Right lung (tissue), 5 donors: ENCODE measurements around the gene ATP8B1. TPM values are rescaled to one million over a fixed set of nuclear protein-coding genes. Genes with fewer than 3 reads are reported as not detected.

Source experiments
- DNase-seq, 2 donors: peaks; one replicate each; pipeline ENCODE4 v3.0.0-alpha.2; 2013
- polyA plus RNA-seq, 5 donors: library from polyadenylated mRNA; unstranded; fragments of 120-200 nt; gene quantifications; one replicate each; pipeline versions ENCODE4 v1.2.1 to v1.2.3, GENCODE V29; 2013; ENCODE audit warnings: inconsistent platforms in 1 of 5, low replicate concordance in 1 of 5; ENCODE audit not compliant: insufficient read length in 5 of 5, insufficient read depth in 1 of 5

Gene ATP8B1
- polyA plus RNA-seq, 5 donors, result 12.1 to 20.5 (median 18.3) TPM

- DNase-seq, result no peak
These were observed 173.7 kb downstream of the ATP8B1 start for GRCh38 chr18:57629422-57629821.

GRCh38 chr18:57627488-57627887 is 175.6 kb downstream of the ATP8B1 start:
- DNase-seq, result no peak

GRCh38 chr18:57624988-57625387 is 178.1 kb downstream of the ATP8B1 start:
- no peak for DNase-seq

GRCh38 chr18:57621246-57621604 is 181.9 kb downstream of the ATP8B1 start:
- no peak for DNase-seq

- no peak for DNase-seq
These were observed 183.2 kb downstream of the ATP8B1 start for GRCh38 chr18:57619876-57620275.

- no peak for DNase-seq
These were observed 184.2 kb downstream of the ATP8B1 start for GRCh38 chr18:57618910-57619309.

GRCh38 chr18:57603871-57604270 is 199.2 kb downstream of the ATP8B1 start:
- no peak for DNase-seq

Other genes with a start within 250 kb of the ATP8B1 start
- gene FECH, start 216.6 kb downstream of the ATP8B1 start, polyA plus RNA-seq, result 10 to 100 TPM; 21.9 to 42.3 (median 30.8) TPM
- 100 to 1,000 TPM; 106 to 137 (median 131) TPM for gene NARS1, start 181.5 kb downstream of the ATP8B1 start, polyA plus RNA-seq
- gene NEDD4L, start 240.9 kb upstream of the ATP8B1 start, polyA plus RNA-seq, result 100 to 1,000 TPM in 2 of 5 donors, 10 to 100 TPM in 3; 62.8 to 107 (median 98.9) TPM